K562 (cell line): ENCODE results near the gene HOXB5. TPM values are rescaled to one million over a fixed set of nuclear protein-coding genes. Genes with fewer than 3 reads are reported as not detected.
A peak's percentile ranks its signal among the peaks of the same experiment; 100 is the strongest.

ENCODE experiments used
- CBFB ChIP-seq: sonication (generic); formaldehyde crosslinking; IDR thresholded peaks from 2 replicates; pipeline ENCODE4 v1.4.0; 2020; ENCODE audit warnings: mild to moderate bottlenecking, missing genetic modification reagents
- CHCHD3 ChIP-seq: fragments of 250-450 bp; sonication (Bioruptor Pico); IDR thresholded peaks from 2 replicates; pipeline ENCODE4 v2.1.2; 2022; ENCODE audit warnings: mild to moderate bottlenecking
- ELF2 ChIP-seq: fragments of 250-450 bp; sonication (Bioruptor Pico); IDR thresholded peaks from 2 replicates; pipeline ENCODE4 v1.5.0; 2021; ENCODE audit warnings: mild to moderate bottlenecking
- FOXA3 ChIP-seq, 2 experiments: fragments of 450-650 bp in 1 of 2; sonication (generic) in 1 of 2; formaldehyde crosslinking; IDR thresholded peaks in 1 of 2; conservative IDR thresholded peaks in 1 of 2; 2 replicates each; pipeline versions ENCODE4 v1.4.0 to v1.8.0; 2020 to 2022; ENCODE audit warnings: mild to moderate bottlenecking in 2 of 2, missing genetic modification reagents in 1 of 2
- HDAC1 ChIP-seq, 2 experiments: fragments of 450-650 bp; IDR thresholded peaks; 2 replicates each; pipeline ENCODE4 v1.6.1; 2016 to 2017; ENCODE audit warnings: inconsistent platforms in 1 of 2, mild to moderate bottlenecking in 1 of 2, moderate library complexity in 1 of 2
- ILK ChIP-seq: fragments of 450-650 bp; IDR thresholded peaks from 2 replicates; pipeline ENCODE4 v1.6.1; 2016; ENCODE audit warnings: missing genetic modification characterization, low read depth, mild to moderate bottlenecking, missing compliant biosample characterization, moderate library complexity, borderline replicate concordance
- KDM2B ChIP-seq: fragments of 250-450 bp; sonication (Bioruptor Pico); IDR thresholded peaks from 2 replicates; pipeline ENCODE4 v1.8.0; 2021; ENCODE audit warnings: mild to moderate bottlenecking, moderate library complexity
- LEF1 ChIP-seq: fragments of 450-650 bp; IDR thresholded peaks from 2 replicates; pipeline ENCODE4 v1.6.1; 2016; ENCODE audit warnings: mild to moderate bottlenecking
- MEIS2 ChIP-seq: fragments of 450-650 bp; IDR thresholded peaks from 2 replicates; pipeline ENCODE4 v1.6.1; 2014; ENCODE audit warnings: mild to moderate bottlenecking; ENCODE audit not compliant: partially characterized antibody
- MYBL2 ChIP-seq, 2 experiments: fragments of 450-650 bp in 1 of 2; sonication (generic) in 1 of 2; formaldehyde crosslinking in 1 of 2; IDR thresholded peaks; 2 replicates each; pipeline versions ENCODE4 v1.6.1 to v1.8.1; 2017 to 2022; ENCODE audit warnings: borderline replicate concordance in 1 of 2, inconsistent platforms in 1 of 2, low read depth in 1 of 2, mild to moderate bottlenecking in 1 of 2, missing genetic modification reagents in 1 of 2, moderate library complexity in 1 of 2
- NCOA2 ChIP-seq, 2 experiments: fragments of 450-650 bp; IDR thresholded peaks; 2 replicates each; pipeline ENCODE4 v1.6.1; 2018; ENCODE audit warnings: mild to moderate bottlenecking in 2 of 2, moderate library complexity in 1 of 2; ENCODE audit not compliant: partially characterized antibody in 2 of 2
- NR2F6 ChIP-seq: fragments of 450-650 bp; formaldehyde crosslinking; IDR thresholded peaks from 2 replicates; pipeline ENCODE4 v1.4.0; 2020; ENCODE audit warnings: mild to moderate bottlenecking
- NRF1 ChIP-seq, 2 experiments: fragments of 450-650 bp; IDR thresholded peaks in 1 of 2; conservative IDR thresholded peaks in 1 of 2; 2 replicates each; pipeline ENCODE4 v1.6.1; 2014; ENCODE audit warnings: mild to moderate bottlenecking in 2 of 2
- SAFB ChIP-seq: fragments of 200-400 bp; formaldehyde crosslinking; IDR thresholded peaks from 2 replicates; pipeline ENCODE4 v1.6.1; 2017; ENCODE audit warnings: low read depth, low read length, borderline replicate concordance
- SAP30 ChIP-seq: fragments of 200-600 bp; sonication (generic); IDR thresholded peaks from 2 replicates; pipeline ENCODE4 v1.6.1; 2012; ENCODE audit warnings: borderline replicate concordance, low read depth, mild to moderate bottlenecking, moderate library complexity, low read length, control low read depth, inconsistent platforms; ENCODE audit not compliant: insufficient read depth, poor library complexity, severe bottlenecking
- ZMIZ1 ChIP-seq, 2 experiments: fragments of 150-350 bp in 1 of 2; IDR thresholded peaks; 2 replicates each; pipeline ENCODE4 v1.6.1; 2012 to 2016; ENCODE audit warnings: low read depth in 2 of 2, low read length in 2 of 2, mild to moderate bottlenecking in 1 of 2, moderate library complexity in 1 of 2
- ZNF140 ChIP-seq: fragments of 250-450 bp; sonication (Bioruptor Pico); IDR thresholded peaks from 2 replicates; pipeline ENCODE4 v1.8.0; 2021; ENCODE audit warnings: moderate library complexity, mild to moderate bottlenecking, inconsistent platforms
- ZNF146 ChIP-seq: IDR thresholded peaks from one replicate; pipeline ENCODE4 v1.6.1; 2018; ENCODE audit warnings: missing compliant biosample characterization; ENCODE audit not compliant: unreplicated experiment
- ZNF253 ChIP-seq: fragments of 250-450 bp; sonication (Bioruptor Pico); conservative IDR thresholded peaks from 2 replicates; pipeline ENCODE4 v1.6.1; 2021; ENCODE audit warnings: mild to moderate bottlenecking
- ZNF583 ChIP-seq: fragments of 250-450 bp; sonication (Bioruptor Pico); IDR thresholded peaks from 2 replicates; pipeline ENCODE4 v1.4.0; 2020
- ZNF830 ChIP-seq: fragments of 250-450 bp; sonication (Bioruptor Pico); IDR thresholded peaks from 2 replicates; pipeline ENCODE4 v1.5.0; 2021; ENCODE audit warnings: mild to moderate bottlenecking
- polyA plus RNA-seq, 8 experiments: library from polyadenylated mRNA; depleted of rRNA in 4 of 8; stranded (reverse) in 5 of 8; unstranded in 3 of 8; fragments of >200 nt; fragmentation: Nextera tagmentation in 2 of 8; fragmentation: Illumina TruSeq in 1 of 8; extraction: Ambion mirVana in 2 of 8; extraction: Trizol in 1 of 8; gene quantifications; 2 replicates each; pipeline versions ENCODE4 v1.2.1 to v1.2.3, GENCODE V29; 2011 to 2014; ENCODE audit warnings: inconsistent platforms in 1 of 8, missing spikeins in 1 of 8
- total RNA-seq, 7 experiments: library from RNA; depleted of rRNA in 6 of 7; stranded (reverse); fragments of >200 nt in 6 of 7; fragmentation: Illumina TruSeq in 2 of 7; extraction: Trizol in 2 of 7; gene quantifications; 2 replicates each; pipeline versions ENCODE4 v1.2.1 to v1.2.3, GENCODE V29; 2011 to 2021; ENCODE audit warnings: low replicate concordance in 1 of 7
- TF ChIP-seq, protein P1 (sequence below): sonication (generic); formaldehyde crosslinking; IDR thresholded peaks from 2 replicates; pipeline ENCODE4 v1.8.0; 2022; ENCODE audit warnings: mild to moderate bottlenecking, missing genetic modification reagents, borderline replicate concordance

The HOXB5 gene
- total and polyA plus RNA-seq, 9 of the 15 experiments (the other 6 are each of a cell fraction or from before 2014, with no cell fraction given), result 0.24 to 2.7 (median 0.65) TPM

GRCh38 chr17:48610282-48611211 lies 17.0 kb upstream of the HOXB5 start, which contains the start of gene HOXB7 (continued):
- TF ChIP-seq FOXA3 (CRISPR knock-in tag; conservative IDR thresholded peaks at IDR 0.05 in 1 of 2, IDR thresholded peaks at IDR 0.05 in 1 of 2), result no peak
- TF ChIP-seq KDM2B (CRISPR knock-in tag), result no peak
- no peak for TF ChIP-seq ZNF253 (CRISPR knock-in tag)
- TF ChIP-seq ZMIZ1 (IDR thresholded peaks at IDR 0.05; ENCODE audit: low read depth in 2 of 2, low read length in 2 of 2), result no peak
- no peak for TF ChIP-seq MYBL2 (IDR thresholded peaks at IDR 0.05; ENCODE audit: low read depth)
- no peak for TF ChIP-seq MYBL2 (CRISPR knock-in tag; IDR thresholded peaks at IDR 0.05; ENCODE audit: borderline replicate concordance)
- TF ChIP-seq HDAC1 (IDR thresholded peaks at IDR 0.05), result no peak
- TF ChIP-seq NRF1 (conservative IDR thresholded peaks at IDR 0.05 in 1 of 2, IDR thresholded peaks at IDR 0.05 in 1 of 2), result peak; percentile 11 to 36; a peak in 1 of 4 replicates
- no peak for TF ChIP-seq ZNF146 (CRISPR knock-in tag)
- TF ChIP-seq ZNF583, result no peak
- no peak for TF ChIP-seq ELF2 (CRISPR knock-in tag)
- TF ChIP-seq CBFB (CRISPR knock-in tag), result no peak
- TF ChIP-seq MEIS2, result no peak
- TF ChIP-seq ZNF830 (CRISPR knock-in tag), result no peak
- TF ChIP-seq LEF1, result no peak
- TF ChIP-seq CHCHD3 (CRISPR knock-in tag), result no peak
- TF ChIP-seq, protein P1, sequence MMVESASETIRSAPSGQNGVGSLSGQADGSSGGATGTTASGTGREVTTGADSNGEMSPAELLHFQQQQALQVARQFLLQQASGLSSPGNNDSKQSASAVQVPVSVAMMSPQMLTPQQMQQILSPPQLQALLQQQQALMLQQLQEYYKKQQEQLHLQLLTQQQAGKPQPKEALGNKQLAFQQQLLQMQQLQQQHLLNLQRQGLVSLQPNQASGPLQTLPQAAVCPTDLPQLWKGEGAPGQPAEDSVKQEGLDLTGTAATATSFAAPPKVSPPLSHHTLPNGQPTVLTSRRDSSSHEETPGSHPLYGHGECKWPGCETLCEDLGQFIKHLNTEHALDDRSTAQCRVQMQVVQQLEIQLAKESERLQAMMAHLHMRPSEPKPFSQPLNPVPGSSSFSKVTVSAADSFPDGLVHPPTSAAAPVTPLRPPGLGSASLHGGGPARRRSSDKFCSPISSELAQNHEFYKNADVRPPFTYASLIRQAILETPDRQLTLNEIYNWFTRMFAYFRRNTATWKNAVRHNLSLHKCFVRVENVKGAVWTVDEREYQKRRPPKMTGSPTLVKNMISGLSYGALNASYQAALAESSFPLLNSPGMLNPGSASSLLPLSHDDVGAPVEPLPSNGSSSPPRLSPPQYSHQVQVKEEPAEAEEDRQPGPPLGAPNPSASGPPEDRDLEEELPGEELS (CRISPR knock-in tag), result no peak
- TF ChIP-seq ILK, result no peak
- no peak for TF ChIP-seq NCOA2 (IDR thresholded peaks at IDR 0.05; ENCODE audit: partially characterized antibody in 2 of 2)
- TF ChIP-seq SAP30, result no peak
- TF ChIP-seq SAFB, result no peak
- TF ChIP-seq ZNF140 (CRISPR knock-in tag), result no peak
- no peak for TF ChIP-seq NR2F6 (CRISPR knock-in tag)
